ENCODE results near the gene NTN5.
"Not testable (repeated sequence)": the region's sequence is repeated elsewhere in the genome, so short reads cannot be mapped to it uniquely, and the experiment has no call there.

Gene NTN5

GRCh38 chr19:48696353-48697010, 23.7 kb upstream of the NTN5 start:
- no peak for FAIRE-seq

GRCh38 chr19:48695743-48696352, 23.0 kb upstream of the NTN5 start, which contains the start of gene FUT2:
TSS of gene FUT2 (plus strand) at chr19:48695971. CDS start at chr19:48702957, 6,986 bp downstream.
- no peak for FAIRE-seq

GRCh38 chr19:48693629-48694028, 20.8 kb upstream of the NTN5 start:
- not testable (repeated sequence) for FAIRE-seq

- no peak for FAIRE-seq
Observed at GRCh38 chr19:48689449-48689848, 16.6 kb upstream of the NTN5 start.

GRCh38 chr19:48687776-48688175, 15.0 kb upstream of the NTN5 start:
- no peak for FAIRE-seq

GRCh38 chr19:48686637-48687036, 13.8 kb upstream of the NTN5 start:
- not testable (repeated sequence) for FAIRE-seq

GRCh38 chr19:48686088-48686487, 13.3 kb upstream of the NTN5 start:
- FAIRE-seq: no peak

GRCh38 chr19:48685583-48685982, 12.8 kb upstream of the NTN5 start:
- no peak for FAIRE-seq

- no peak for FAIRE-seq
Observed at GRCh38 chr19:48683349-48683748, 10.5 kb upstream of the NTN5 start.

- FAIRE-seq: no peak
Observed at GRCh38 chr19:48681127-48681470, 8.3 kb upstream of the NTN5 start.

- no peak for FAIRE-seq
Observed at GRCh38 chr19:48680436-48681126, 7.8 kb upstream of the NTN5 start.

- not testable (repeated sequence) for FAIRE-seq
Observed at GRCh38 chr19:48680006-48680405, 7.2 kb upstream of the NTN5 start.

- no peak for FAIRE-seq
Observed at GRCh38 chr19:48678201-48678600, 5.4 kb upstream of the NTN5 start.

GRCh38 chr19:48676887-48677286, 4.1 kb upstream of the NTN5 start:
- FAIRE-seq: no peak

- no peak for FAIRE-seq
Observed at GRCh38 chr19:48676487-48676886, 3.7 kb upstream of the NTN5 start.

- peak; percentile 92 for FAIRE-seq
Observed at GRCh38 chr19:48674921-48675824, 2.4 kb upstream of the NTN5 start.

- FAIRE-seq: no peak
Observed at GRCh38 chr19:48674216-48674809, 1.5 kb upstream of the NTN5 start.

GRCh38 chr19:48673436-48674100, 751 bp upstream of the NTN5 start:
- FAIRE-seq: no peak

GRCh38 chr19:48671446-48671995, 1.3 kb downstream of the NTN5 start:
- no peak for FAIRE-seq

- FAIRE-seq: no peak
Observed at GRCh38 chr19:48670699-48671445, 1.9 kb downstream of the NTN5 start.
